ENCODE data around the gene TMEM30B. TPM values are rescaled to one million over a fixed set of nuclear protein-coding genes. Genes with fewer than 3 reads are reported as not detected.

Gene TMEM30B
- total RNA-seq, 4 donors from 2014 or later = 2.0 to 3.4 (median 2.8) TPM

DNA sequence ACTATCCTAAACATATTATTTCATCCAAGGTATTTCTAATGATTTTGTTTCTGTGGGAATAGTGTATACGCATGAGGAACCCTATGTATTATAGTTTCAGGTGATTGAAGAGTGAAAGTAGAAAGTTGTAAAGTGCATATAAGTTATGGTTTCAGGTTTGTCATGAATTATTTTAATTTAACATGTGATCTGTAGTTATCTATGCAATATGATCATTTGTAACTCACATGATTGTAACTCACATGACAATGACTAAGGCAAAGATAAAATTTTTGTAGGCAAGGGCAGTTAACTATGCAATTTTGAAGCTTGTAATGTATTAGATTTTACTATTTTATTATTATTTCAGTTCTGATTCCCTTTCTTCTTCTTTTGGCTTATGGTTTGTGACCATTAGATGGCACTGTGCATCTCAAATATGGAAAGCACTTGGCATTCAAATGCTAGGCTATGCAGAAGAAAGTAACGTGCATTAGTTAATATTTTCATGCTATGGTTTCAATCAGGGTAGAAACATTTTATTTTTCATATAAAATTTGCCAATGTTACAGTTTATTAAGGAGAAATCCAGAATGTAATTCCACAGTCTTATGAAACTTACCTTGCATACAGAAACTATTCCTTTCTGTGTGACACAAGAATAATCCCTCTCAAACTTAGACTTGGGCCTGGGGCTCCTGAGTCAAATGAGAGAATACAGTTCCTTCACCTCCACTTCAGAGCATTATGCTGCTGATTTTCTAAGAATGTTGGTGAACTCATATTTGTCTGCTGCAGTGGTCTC is 15.8 kb upstream of the TMEM30B start:
- TF ChIP-seq, protein P1, sequence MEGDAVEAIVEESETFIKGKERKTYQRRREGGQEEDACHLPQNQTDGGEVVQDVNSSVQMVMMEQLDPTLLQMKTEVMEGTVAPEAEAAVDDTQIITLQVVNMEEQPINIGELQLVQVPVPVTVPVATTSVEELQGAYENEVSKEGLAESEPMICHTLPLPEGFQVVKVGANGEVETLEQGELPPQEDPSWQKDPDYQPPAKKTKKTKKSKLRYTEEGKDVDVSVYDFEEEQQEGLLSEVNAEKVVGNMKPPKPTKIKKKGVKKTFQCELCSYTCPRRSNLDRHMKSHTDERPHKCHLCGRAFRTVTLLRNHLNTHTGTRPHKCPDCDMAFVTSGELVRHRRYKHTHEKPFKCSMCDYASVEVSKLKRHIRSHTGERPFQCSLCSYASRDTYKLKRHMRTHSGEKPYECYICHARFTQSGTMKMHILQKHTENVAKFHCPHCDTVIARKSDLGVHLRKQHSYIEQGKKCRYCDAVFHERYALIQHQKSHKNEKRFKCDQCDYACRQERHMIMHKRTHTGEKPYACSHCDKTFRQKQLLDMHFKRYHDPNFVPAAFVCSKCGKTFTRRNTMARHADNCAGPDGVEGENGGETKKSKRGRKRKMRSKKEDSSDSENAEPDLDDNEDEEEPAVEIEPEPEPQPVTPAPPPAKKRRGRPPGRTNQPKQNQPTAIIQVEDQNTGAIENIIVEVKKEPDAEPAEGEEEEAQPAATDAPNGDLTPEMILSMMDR (IDR thresholded peaks at IDR 0.05; ENCODE audit: low read depth) = no peak

- TF ChIP-seq, protein P1 (IDR thresholded peaks at IDR 0.05; ENCODE audit: low read depth) = no peak
These were observed 15.0 kb upstream of the TMEM30B start for GRCh38 chr14:61296151-61296550.

DNA sequence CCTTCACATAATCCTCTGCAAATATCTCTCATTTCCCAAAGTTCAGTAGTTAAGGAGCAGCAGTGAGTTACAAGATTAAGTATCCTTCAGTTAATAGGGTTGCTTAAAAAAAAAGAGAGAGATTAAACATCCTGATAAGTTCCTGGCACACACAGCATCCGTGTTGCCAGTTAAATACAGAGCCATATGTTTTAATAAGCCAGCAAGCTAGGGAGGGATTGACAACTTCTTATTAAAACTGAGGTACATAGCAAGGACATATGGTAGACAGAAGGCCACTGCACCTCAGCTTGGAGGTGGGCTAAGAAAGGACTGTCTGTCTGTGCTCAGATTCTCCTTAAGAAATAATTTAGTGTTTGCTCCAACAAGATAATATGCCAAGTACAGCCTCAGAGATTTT is 9.6 kb upstream of the TMEM30B start:
- TF ChIP-seq, protein P1 (IDR thresholded peaks at IDR 0.05; ENCODE audit: low read depth) = no peak

DNA sequence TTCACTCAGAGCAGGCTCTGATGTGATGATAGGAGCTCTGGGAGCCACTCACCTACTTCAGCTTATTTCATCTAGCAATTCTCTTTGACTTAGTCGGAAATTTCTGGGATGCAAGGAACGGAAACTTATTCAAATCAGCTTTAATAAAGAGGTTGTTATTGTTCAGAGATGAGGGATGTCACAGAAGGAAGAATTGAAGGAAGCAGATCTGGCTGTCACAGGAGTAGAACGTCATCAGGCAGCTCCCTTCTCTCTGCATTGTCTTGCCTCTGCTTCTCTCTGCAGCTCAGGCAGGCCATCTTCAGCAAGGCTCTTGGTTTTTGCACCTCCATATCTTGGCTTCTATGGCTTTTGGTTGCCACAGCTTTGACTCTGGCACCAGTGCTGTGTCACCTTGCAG is 7.6 kb upstream of the TMEM30B start:
- TF ChIP-seq, protein P1 (IDR thresholded peaks at IDR 0.05; ENCODE audit: low read depth) = no peak

DNA sequence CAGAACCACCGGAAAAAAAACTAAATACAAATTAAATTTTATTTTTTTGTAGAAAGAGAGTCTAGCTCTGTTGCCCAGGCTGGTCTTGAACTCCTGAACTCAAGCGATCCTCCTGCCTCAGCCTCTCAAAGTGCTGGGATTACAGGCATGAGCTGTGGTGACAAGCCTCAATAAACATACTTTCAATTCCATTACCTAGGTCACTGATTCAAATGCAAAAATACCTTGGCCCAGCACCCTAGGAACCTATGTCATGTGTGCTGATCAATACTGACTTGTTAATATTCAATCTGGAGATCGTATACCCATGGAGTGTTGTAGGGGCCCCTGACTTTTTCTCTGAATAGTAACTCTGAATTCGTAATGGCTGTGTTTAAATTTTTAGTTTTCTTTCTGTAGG is 7.1 kb upstream of the TMEM30B start:
- TF ChIP-seq, protein P1 (IDR thresholded peaks at IDR 0.05; ENCODE audit: low read depth) = no peak

DNA sequence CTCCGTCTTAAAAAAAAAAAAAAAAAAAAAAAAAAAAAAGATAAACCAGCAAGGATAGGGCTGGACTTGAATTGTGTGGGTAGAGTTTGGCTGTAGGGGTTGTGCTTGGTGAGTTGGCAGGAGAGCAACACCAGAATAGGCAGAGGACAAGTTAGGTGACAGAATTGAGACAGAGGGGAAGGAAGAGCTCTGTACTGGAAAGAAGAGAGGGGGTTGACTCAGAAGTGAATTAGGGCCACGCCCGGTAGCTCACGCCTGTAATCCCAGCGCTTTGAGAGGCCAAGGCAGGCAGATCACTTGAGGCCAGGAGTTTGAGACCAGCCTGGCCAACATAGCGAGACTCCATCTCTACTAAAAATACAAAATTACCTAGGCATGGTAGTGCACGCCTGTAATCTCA is 6.1 kb upstream of the TMEM30B start:
- TF ChIP-seq, protein P1 (IDR thresholded peaks at IDR 0.05; ENCODE audit: low read depth) = no peak

DNA sequence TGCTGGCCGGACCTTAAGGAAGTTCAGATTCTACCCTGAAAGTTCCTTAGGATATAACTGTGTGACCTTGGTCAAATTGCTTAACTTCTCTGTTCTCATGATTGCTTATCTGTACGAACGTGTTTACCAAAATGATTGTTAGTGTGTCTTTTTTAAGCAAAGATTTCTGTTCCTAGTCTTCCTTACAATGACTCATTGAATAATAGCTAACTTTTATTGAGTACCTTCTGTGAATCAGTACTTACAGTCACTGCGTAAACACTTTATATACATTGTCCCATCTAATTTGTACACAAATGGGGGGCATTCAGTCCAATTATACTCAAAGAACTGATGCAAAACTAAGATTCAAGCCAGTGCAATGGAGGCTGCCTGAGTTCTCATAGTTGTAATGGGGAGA is 4.2 kb upstream of the TMEM30B start:
- TF ChIP-seq, protein P1 (IDR thresholded peaks at IDR 0.05; ENCODE audit: low read depth) = no peak

Data from subcutaneous adipose tissue (tissue), 4 donors.